ENCODE measurements around the gene CDK13.

- no peak for TF ChIP-seq POLR2A (IDR thresholded peaks at IDR 0.05; ENCODE audit: low read length)
- no peak for TF ChIP-seq GATA1 (IDR thresholded peaks at IDR 0.05; ENCODE audit: low read depth, low read length)
Measured at GRCh38 chr7:39922580-39922979, 27.5 kb upstream of the CDK13 start.
